HL-60 (cell line): ENCODE data around the gene HELZ.

Source experiments
- POLR2AphosphoS5 ChIP-seq: IDR thresholded peaks from 2 replicates; pipeline ENCODE4 v1.6.1; 2012; ENCODE audit warnings: low read depth
- SPI1 ChIP-seq: IDR thresholded peaks from 2 replicates; pipeline ENCODE4 v1.6.1; 2012; ENCODE audit warnings: low read depth, mild to moderate bottlenecking, borderline replicate concordance
- TF ChIP-seq, protein P1 (sequence below): IDR thresholded peaks from one replicate; pipeline ENCODE4 v1.5.1; 2011; ENCODE audit warnings: low read length, control low read depth, inconsistent platforms; ENCODE audit not compliant: insufficient read depth
- TF ChIP-seq, protein P2 (sequence below): IDR thresholded peaks from 2 replicates; pipeline ENCODE4 v1.6.1; 2012; ENCODE audit warnings: low read depth; ENCODE audit not compliant: insufficient replicate concordance

DNA sequence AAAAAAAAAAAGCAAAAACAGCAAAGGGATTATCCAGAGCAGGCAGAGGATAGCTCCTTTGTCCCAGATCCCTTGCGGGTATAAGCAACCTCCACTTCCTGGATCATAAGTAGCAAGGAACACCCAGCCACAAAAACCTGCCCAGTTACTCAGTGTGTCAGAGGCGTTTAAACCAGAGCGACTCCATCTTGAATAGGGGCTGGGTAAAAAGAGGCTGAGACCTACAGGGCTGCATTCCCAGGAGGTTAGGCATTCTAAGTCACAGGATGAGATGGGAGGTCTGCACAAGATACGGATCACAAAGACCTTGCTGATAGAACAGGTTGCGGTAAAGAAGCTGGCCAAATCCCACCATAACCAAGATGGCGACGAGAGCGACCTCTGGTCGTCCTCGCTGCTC lies 33.4 kb upstream of the HELZ start:
- TF ChIP-seq, protein P1, sequence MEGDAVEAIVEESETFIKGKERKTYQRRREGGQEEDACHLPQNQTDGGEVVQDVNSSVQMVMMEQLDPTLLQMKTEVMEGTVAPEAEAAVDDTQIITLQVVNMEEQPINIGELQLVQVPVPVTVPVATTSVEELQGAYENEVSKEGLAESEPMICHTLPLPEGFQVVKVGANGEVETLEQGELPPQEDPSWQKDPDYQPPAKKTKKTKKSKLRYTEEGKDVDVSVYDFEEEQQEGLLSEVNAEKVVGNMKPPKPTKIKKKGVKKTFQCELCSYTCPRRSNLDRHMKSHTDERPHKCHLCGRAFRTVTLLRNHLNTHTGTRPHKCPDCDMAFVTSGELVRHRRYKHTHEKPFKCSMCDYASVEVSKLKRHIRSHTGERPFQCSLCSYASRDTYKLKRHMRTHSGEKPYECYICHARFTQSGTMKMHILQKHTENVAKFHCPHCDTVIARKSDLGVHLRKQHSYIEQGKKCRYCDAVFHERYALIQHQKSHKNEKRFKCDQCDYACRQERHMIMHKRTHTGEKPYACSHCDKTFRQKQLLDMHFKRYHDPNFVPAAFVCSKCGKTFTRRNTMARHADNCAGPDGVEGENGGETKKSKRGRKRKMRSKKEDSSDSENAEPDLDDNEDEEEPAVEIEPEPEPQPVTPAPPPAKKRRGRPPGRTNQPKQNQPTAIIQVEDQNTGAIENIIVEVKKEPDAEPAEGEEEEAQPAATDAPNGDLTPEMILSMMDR = no peak
- TF ChIP-seq, protein P2, sequence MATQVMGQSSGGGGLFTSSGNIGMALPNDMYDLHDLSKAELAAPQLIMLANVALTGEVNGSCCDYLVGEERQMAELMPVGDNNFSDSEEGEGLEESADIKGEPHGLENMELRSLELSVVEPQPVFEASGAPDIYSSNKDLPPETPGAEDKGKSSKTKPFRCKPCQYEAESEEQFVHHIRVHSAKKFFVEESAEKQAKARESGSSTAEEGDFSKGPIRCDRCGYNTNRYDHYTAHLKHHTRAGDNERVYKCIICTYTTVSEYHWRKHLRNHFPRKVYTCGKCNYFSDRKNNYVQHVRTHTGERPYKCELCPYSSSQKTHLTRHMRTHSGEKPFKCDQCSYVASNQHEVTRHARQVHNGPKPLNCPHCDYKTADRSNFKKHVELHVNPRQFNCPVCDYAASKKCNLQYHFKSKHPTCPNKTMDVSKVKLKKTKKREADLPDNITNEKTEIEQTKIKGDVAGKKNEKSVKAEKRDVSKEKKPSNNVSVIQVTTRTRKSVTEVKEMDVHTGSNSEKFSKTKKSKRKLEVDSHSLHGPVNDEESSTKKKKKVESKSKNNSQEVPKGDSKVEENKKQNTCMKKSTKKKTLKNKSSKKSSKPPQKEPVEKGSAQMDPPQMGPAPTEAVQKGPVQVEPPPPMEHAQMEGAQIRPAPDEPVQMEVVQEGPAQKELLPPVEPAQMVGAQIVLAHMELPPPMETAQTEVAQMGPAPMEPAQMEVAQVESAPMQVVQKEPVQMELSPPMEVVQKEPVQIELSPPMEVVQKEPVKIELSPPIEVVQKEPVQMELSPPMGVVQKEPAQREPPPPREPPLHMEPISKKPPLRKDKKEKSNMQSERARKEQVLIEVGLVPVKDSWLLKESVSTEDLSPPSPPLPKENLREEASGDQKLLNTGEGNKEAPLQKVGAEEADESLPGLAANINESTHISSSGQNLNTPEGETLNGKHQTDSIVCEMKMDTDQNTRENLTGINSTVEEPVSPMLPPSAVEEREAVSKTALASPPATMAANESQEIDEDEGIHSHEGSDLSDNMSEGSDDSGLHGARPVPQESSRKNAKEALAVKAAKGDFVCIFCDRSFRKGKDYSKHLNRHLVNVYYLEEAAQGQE = no peak
- TF ChIP-seq POLR2AphosphoS5 (no peak), SPI1 (no peak)
